Activated effector memory CD4-positive, alpha-beta T cell treated with anti-CD3 and anti-CD28 coated beads, Interleukin-2, amount 50 U/mL, for 16 hours (primary cell): ENCODE results near the gene MAG.
A peak's percentile ranks its signal among the peaks of the same experiment; 100 is the strongest.

ENCODE experiments used
- DNase-seq: peaks from one replicate; pipeline ENCODE4 v3.0.0-alpha.2; 2020

The MAG gene, protein sequence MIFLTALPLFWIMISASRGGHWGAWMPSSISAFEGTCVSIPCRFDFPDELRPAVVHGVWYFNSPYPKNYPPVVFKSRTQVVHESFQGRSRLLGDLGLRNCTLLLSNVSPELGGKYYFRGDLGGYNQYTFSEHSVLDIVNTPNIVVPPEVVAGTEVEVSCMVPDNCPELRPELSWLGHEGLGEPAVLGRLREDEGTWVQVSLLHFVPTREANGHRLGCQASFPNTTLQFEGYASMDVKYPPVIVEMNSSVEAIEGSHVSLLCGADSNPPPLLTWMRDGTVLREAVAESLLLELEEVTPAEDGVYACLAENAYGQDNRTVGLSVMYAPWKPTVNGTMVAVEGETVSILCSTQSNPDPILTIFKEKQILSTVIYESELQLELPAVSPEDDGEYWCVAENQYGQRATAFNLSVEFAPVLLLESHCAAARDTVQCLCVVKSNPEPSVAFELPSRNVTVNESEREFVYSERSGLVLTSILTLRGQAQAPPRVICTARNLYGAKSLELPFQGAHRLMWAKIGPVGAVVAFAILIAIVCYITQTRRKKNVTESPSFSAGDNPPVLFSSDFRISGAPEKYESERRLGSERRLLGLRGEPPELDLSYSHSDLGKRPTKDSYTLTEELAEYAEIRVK

DNA sequence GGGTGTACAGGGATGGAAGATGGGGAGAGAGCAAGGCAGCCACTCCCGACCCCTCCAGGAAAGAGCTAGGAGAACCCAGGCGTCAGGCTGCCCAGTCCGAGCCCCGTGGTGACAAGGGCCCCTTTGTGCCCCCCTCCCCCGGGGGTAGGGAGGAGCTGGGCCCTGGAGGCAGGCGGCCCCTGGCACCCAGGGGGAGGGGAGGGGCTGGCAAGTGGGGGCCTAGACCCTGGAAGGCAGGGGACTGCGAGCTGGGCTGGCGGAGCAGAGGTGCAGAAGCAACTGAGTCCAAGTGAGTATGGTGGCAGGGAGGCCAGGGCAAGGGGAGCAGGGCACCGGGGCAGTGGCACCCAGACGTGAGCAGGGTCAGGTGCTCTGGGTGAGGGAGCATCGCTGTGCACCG is at the start of gene MAG:
TSS of gene MAG (plus strand) at position 246 of the 400 bp plus-strand sequence. CDS start 3,248 bp downstream, outside the sequence.
- no peak for DNase-seq

DNA sequence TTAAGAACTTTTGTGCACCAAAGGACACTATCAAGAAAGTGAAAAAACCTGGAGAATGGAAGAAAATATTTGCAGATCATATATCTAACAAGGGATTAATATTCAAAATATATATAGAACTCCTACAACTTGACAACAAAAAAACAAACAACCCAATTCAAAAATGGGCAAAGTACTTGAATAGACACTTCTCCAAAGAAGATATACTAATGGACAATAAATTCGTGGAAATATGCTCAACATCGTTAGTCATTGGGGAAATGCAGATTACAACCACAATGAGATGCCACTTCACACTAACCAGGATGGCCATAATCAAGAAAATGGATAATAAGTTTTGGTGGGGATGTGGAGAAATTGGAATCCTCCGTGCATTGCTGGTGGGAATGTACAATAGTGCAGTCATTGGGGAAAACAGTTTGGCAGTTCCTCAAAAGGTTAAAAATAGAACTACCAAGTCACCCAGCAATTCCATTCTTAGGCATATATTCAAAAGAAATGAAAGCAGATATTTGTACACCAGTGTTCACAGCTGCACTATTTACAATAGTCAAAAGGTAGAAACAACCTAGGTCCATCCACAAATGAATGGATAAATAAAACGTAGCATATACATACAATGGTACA is 45.4 kb upstream of the MAG start:
- no peak for DNase-seq

- DNase-seq = peak; percentile 87
Measured at GRCh38 chr19:35247526-35248309, 44.2 kb upstream of the MAG start.

- peak; percentile 90 for DNase-seq
Measured at GRCh38 chr19:35248310-35249145, 43.4 kb upstream of the MAG start, which contains the start of gene LSR. LSR (plus strand) TSS chr19:35249002; CDS start chr19:35249023, 21 bp downstream.

- DNase-seq = no peak
Measured at GRCh38 chr19:35249146-35249847, 42.7 kb upstream of the MAG start.

DNA sequence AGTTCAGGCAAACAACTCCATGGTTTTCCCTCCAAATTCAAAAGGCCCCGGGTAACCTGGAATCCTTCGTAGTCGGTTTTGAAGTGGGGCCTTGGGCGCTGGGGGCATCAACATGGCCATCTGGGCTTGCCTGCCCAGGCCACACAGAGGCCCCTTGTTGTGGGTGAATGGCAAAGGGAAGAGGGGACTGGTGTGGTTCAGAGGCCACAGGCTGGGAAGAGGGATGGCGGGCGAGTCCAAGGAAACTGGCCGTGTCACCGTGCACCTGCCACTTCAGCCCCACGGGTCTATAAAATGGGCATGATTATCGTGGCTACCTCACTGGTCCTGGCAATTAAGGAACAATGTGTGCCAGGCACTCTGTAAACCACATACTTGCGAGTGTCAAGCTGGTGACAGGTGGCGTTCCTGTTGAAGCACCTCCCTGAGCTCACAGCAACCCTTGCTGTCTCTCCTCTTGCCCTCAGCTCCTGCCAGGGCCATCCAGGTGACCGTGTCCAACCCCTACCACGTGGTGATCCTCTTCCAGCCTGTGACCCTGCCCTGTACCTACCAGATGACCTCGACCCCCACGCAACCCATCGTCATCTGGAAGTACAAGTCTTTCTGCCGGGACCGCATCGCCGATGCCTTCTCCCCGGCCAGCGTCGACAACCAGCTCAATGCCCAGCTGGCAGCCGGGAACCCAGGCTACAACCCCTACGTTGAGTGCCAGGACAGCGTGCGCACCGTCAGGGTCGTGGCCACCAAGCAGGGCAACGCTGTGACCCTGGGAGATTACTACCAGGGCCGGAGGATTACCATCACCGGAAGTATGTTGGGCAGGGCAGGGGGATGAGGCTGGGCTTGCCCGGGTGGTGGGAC is 41.9 kb upstream of the MAG start:
- peak; percentile 60 for DNase-seq

DNA sequence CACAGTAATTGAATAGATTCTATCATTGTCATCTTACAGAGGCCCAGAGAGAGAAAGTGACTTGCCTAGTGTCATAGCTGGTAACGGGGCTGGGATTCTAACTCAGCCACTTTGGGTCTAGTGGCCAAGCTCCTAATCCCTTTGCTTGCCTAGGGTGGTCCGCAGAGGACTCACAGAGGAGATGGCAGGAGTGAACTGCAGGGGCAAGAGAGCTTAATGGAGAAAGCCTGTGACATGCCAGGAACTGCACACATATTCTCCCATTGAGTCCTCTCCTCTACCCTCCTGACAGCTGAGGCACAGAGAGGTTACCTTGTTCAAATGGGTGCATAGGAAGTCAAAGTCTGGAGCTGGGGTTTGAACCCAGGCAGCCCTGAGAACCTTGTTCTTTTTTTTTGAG is 40.5 kb upstream of the MAG start:
- DNase-seq = no peak

DNA sequence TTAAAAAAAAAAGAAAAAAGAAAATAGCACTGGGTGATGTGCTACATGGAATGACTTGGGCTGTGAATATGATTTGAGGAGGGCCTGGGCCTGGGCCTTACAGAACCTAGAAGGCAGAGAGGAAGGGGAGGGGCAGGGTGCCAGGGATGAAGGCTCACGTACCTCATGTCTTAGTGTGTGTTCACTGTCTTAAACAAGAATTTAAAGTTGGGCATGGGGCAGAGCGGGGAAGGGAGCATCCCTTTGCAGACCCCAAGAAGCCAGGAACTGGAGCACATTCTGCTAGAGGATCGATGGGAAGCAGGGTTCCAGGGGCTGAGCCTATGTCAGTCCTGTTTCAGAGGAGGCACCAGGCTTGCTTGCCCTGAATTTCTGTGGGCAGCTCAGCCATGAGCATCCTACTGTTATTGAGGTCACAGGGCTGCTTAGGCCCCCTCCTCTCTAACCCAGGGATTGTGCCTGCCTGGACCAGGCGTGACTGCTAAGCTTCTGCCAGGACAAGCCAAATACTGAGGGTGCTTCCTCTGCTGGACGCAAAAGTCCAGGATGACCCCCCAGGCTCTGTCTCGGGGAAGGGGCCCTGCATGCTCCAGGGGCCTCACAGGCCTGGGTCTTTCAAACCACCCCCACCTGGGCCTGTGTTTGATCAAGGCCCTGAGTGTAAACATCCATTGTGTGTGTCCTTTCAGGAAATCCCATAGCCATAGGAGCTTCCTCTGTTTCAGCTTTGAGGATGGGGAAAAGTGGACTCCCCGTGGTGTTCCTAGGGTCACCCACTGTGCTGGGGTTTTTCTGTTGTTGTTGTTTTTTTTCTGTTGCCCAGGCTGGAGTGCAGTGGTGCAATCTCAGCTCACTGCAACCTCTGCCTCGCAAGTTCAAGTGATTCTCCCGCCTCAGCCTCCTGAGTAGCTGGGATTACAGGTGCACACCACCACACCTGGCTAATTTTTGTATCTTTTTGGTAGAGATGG is 38.4 kb upstream of the MAG start:
- DNase-seq = peak; percentile 47

- DNase-seq = peak; percentile 24
Measured at GRCh38 chr19:35254341-35255297, 37.3 kb upstream of the MAG start.

GRCh38 chr19:35256566-35256965 is 35.4 kb upstream of the MAG start:
- no peak for DNase-seq

GRCh38 chr19:35257113-35257461 is 34.9 kb upstream of the MAG start:
- DNase-seq = peak; percentile 46

DNA sequence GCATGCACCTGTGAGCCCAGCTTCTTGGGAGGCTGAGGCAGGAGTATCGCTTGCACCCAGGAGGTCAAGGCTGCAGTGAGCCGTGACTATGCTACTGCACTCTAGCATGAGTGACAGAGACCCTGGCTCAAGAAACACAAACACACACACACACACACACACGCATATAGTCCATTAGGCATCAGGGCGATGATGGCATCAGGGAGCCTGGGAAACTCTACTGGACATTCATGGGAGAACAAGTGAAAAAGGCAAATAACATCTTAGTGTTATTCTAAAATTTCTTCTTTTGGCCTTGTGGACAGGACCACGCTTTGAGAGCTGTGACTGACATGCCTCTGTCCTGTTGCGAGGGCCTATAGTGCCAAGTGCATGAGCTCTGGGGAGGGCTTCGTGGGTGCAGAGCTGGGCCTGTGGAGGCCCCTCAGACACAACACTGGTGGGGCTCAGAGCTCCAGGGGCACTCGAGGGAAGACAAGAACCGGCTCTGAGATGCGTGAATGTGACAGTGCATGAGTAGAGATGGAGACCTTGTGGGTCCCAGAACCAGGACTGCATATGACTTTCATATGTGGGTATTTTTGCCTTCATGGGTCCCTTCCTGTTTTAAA is 31.2 kb upstream of the MAG start:
- peak; percentile 59 for DNase-seq

- DNase-seq = peak; percentile 59
Measured at GRCh38 chr19:35261356-35262100, 30.4 kb upstream of the MAG start.

DNA sequence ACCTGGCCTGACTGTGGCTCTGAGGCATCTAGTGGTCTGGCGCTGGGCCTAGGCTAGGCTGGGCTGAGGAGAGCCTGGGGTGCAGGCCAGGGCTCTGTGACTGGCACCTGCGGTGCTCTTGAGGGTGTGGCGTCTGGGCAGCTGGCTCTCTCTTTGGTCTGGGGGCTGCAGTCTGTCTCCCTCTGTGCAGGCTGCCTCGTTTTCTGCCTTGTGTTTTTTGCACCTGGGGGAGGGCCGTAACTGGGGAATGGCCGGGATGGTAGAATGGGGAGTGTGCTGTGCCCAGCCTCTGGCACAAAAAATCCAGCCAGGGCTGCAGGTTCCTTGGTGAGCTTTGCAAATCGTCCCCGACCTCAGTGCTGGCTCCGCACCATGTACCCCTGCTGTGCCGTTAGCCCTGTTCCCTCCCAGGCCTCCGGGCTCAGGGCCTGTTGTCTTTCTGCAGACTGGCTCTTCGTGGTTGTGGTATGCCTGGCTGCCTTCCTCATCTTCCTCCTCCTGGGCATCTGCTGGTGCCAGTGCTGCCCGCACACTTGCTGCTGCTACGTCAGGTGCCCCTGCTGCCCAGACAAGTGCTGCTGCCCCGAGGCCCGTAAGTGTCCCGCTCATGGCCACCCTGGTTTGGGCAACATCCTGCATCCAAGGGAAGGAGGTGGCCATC is 29.7 kb upstream of the MAG start:
- DNase-seq = peak; percentile 47

DNA sequence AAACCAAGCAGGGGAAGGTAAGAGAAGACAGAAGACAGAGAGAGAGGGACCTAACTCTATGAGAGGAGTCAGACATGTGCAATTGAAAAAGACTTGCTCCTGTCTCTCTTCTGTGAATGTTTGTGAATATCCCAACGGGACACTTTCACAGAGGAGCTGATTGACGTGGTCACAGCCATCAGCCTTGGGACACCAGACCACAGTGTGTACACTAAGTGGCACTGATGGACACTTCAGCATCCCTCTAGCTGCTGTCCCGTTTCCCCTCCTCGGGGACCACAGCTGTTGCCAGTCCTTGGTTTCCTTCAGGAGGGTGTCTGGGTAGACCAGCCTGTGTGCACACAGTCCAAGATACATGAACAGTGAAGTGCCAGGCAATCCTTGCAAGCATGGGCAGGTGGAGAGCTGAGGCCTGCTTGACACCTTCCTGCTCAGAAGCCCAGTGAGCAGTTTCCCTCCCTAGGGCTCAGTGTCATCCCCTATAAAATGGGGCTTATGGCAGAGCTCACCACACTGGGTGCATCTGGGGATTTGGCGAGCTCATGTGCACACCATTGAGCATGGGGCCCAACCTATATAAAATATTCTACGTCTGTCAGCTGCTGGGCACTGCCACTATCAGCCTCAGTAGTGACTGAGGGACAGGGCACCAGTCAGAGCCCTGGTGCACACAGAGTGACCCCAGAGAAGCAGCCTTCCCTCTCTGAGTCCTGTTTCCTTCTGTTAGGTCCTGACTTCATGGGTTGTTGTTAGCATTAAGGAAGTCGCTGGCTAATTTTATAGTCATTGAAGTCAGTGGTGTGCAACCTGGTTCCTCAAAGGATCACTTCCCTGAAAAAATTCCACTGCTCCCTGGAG is 27.5 kb upstream of the MAG start:
- DNase-seq = peak; percentile 55
